ENCODE data around the gene SEC16A.

Gene SEC16A, protein sequence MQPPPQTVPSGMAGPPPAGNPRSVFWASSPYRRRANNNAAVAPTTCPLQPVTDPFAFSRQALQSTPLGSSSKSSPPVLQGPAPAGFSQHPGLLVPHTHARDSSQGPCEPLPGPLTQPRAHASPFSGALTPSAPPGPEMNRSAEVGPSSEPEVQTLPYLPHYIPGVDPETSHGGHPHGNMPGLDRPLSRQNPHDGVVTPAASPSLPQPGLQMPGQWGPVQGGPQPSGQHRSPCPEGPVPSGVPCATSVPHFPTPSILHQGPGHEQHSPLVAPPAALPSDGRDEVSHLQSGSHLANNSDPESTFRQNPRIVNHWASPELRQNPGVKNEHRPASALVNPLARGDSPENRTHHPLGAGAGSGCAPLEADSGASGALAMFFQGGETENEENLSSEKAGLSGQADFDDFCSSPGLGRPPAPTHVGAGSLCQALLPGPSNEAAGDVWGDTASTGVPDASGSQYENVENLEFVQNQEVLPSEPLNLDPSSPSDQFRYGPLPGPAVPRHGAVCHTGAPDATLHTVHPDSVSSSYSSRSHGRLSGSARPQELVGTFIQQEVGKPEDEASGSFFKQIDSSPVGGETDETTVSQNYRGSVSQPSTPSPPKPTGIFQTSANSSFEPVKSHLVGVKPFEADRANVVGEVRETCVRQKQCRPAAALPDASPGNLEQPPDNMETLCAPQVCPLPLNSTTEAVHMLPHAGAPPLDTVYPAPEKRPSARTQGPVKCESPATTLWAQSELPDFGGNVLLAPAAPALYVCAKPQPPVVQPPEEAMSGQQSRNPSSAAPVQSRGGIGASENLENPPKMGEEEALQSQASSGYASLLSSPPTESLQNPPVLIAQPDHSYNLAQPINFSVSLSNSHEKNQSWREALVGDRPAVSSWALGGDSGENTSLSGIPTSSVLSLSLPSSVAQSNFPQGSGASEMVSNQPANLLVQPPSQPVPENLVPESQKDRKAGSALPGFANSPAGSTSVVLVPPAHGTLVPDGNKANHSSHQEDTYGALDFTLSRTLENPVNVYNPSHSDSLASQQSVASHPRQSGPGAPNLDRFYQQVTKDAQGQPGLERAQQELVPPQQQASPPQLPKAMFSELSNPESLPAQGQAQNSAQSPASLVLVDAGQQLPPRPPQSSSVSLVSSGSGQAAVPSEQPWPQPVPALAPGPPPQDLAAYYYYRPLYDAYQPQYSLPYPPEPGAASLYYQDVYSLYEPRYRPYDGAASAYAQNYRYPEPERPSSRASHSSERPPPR (N-terminal part only)

DNA sequence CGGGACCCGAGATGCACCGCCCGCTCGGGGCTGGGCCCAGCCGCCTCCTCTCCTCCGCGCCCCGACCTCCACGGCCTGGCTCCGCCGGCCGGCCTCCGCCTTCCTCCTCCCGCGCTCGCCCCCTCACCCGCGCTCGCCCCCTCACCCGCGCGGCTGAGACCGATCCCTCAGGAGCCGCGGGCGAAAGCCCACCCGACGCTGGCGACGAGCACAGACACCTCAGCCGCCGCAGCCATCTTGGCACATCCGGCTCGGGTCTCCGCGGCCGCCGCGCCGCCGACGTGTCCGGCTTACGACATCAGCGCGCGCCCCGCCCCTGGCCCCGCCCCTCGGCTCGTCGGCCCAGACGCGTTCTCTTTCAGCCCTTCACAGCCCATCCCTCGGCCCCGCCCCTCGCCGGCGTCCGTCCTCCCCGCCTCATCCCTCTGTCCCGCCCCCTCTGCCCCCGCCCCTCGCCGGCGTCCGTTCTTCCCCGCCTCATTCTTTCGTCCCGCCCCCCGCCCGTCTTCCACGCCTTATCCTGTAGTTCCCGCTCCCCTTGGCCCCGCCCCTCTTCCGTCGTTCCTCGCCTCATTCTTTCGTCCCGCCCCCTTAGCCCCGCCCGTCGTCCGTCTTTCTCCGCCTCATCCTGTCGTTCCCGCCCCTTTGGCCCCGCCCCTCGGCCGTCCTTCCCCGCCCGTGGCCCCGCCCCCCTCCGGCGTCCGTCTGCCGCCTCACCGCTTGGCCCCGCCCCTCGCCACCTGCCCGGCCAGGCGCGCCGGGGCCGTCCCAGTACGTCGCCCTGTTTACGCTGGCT, at the start of gene SEC16A:
Gene SEC16A, minus strand, starts transcription at position 248 of the 796 bp plus-strand sequence. CDS start 5,425 bp downstream, outside the sequence.
- H3K27me3 ChIP-seq (ENCODE audit: control insufficient read depth, insufficient read depth, low read length), result no peaks in the 10 kb centered on the region
- H3K9me3 ChIP-seq (ENCODE audit: control insufficient read depth, insufficient read depth, low read length), result no peaks in the 10 kb centered on the region
- H3K4me3 ChIP-seq (ENCODE audit: low read depth, low read length), result peak within 1 kb of the TSS; percentile 82
- peaks cover 5% of the 10 kb centered on the region for H3K4me1 ChIP-seq (ENCODE audit: control insufficient read depth, insufficient read depth, low read length)
- H3K9ac ChIP-seq (ENCODE audit: low read depth, low read length), result peak within 1 kb of the TSS; percentile 84
- H3K36me3 ChIP-seq (ENCODE audit: control insufficient read depth, insufficient read depth, low read length), result peaks cover 2% of the 10 kb centered on the region

DNA sequence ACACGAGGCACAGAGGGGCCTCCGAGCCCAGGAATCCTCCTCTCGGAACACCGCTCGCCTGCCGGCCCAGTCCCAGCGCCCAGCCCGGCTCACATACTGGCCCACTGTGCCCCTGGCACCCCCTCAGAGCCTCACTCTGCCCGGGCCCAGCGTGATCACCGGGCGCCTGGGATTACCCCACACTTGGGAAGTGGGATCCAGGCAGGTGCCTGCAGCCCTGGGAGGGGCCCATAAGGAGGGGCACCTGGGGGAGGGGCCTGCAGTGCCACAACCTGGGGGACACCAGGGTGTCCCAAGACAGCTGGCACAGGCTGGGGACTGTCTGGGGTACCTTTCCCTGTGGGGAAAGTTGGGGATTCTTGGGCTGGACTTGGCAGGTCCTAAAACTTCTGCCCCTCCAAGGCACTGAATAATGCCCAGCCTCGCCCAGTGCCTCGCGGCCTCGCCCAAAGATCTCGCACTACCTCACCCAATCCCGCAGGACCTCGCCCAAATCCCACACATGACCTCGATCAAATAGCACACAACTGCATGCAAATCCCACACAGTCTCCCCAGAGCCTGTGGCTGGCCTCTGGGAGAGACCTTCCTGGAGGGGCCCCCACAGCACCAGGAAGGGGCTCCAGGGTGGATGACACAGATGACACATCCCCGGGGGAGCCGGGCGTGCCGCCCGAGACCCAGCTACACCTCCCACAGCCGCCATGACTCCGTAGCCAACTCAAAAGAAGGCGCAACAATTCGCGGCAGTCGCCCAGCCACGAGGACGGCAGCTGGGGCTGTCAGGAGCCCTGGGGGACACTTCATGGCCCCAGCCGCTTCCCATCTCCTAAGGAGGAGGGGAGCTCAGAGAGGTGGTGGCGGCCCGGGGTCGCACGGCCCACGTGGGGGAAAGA, 49.3 kb upstream of the SEC16A start:
- H3K9ac ChIP-seq (ENCODE audit: low read depth, low read length), result no peak overlapping the region
- peaks cover 4% of the 10 kb centered on the region for H3K36me3 ChIP-seq (ENCODE audit: control insufficient read depth, insufficient read depth, low read length)
- H3K9me3 ChIP-seq (ENCODE audit: control insufficient read depth, insufficient read depth, low read length), result no peaks in the 10 kb centered on the region
- no peaks in the 10 kb centered on the region for H3K27me3 ChIP-seq (ENCODE audit: control insufficient read depth, insufficient read depth, low read length)
- H3K4me1 ChIP-seq (ENCODE audit: control insufficient read depth, insufficient read depth, low read length), result no peaks in the 10 kb centered on the region
- H3K4me3 ChIP-seq (ENCODE audit: low read depth, low read length), result no peak overlapping the region

DNA sequence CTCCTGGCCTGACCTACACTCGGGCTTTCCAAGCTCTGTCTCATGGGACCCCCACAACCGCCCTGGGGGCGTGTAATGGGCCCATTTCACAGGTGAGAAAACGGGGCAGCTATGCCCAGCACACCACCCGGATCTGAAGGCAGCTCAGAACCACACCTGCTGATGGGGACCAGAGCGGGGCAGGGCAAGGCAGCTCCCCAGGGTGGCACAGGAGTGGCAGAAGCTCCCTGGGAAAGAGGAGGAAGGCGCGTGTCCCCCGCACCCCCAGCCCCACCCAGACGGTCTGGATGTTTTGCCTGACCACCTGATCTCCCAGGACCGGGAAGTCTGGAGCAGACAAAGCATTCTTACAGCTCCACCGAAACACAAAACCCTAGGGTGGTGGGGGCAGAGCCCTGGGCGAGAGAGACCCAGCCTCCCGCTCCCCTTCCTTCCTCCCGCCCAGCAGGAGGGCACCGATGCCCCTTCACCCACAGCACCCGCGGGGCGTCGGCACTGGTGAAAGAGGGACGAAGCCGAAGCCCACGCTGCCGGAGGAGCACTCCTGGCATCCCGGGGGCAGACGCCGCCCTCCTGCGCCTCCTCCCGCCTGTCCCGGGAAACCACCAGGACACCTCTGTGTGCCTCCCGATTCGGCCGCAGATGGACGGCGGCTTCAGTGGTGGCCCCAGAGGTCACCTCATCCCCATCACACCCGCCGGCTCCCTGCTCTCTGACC, 48.5 kb upstream of the SEC16A start:
- H3K4me3 ChIP-seq (ENCODE audit: low read depth, low read length), result no peak overlapping the region
- H3K27me3 ChIP-seq (ENCODE audit: control insufficient read depth, insufficient read depth, low read length), result no peaks in the 10 kb centered on the region
- no peaks in the 10 kb centered on the region for H3K4me1 ChIP-seq (ENCODE audit: control insufficient read depth, insufficient read depth, low read length)
- H3K9me3 ChIP-seq (ENCODE audit: control insufficient read depth, insufficient read depth, low read length), result no peaks in the 10 kb centered on the region
- H3K36me3 ChIP-seq (ENCODE audit: control insufficient read depth, insufficient read depth, low read length), result peaks cover 4% of the 10 kb centered on the region
- H3K9ac ChIP-seq (ENCODE audit: low read depth, low read length), result no peak overlapping the region

DNA sequence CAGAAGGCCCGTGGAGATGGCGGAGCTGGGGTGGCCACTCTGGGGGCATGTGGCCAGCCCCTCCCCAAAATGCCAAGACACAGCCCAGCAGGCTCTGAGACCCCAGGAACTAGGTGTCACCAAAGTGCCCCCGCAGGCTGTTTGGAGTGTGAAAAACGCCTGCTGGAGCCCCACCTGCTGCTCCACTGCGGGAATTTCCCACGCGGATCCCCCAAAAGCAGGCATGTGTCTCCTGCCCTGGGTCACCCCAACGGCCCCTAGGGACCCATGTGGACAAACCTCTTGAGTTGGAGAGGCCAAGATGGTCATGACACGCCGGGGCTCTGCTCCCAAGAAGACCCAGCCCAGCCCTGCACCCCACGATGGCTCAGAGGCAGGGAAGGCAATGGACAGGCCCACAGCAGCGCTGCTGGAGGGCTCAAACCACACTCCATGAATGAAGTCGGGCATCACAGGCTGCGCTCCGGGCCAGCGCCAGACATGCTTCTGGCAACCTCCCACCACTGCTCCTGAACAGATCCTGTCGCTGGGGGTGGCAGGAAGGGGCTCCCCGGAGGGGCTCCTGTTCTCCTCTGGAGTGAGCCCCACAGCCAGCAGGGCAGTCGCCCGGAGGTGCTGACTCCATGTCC, 47.7 kb upstream of the SEC16A start:
- H3K36me3 ChIP-seq (ENCODE audit: control insufficient read depth, insufficient read depth, low read length), result peaks cover 4% of the 10 kb centered on the region
- no peak overlapping the region for H3K9ac ChIP-seq (ENCODE audit: low read depth, low read length)
- H3K9me3 ChIP-seq (ENCODE audit: control insufficient read depth, insufficient read depth, low read length), result no peaks in the 10 kb centered on the region
- no peaks in the 10 kb centered on the region for H3K27me3 ChIP-seq (ENCODE audit: control insufficient read depth, insufficient read depth, low read length)
- no peak overlapping the region for H3K4me3 ChIP-seq (ENCODE audit: low read depth, low read length)
- no peaks in the 10 kb centered on the region for H3K4me1 ChIP-seq (ENCODE audit: control insufficient read depth, insufficient read depth, low read length)

DNA sequence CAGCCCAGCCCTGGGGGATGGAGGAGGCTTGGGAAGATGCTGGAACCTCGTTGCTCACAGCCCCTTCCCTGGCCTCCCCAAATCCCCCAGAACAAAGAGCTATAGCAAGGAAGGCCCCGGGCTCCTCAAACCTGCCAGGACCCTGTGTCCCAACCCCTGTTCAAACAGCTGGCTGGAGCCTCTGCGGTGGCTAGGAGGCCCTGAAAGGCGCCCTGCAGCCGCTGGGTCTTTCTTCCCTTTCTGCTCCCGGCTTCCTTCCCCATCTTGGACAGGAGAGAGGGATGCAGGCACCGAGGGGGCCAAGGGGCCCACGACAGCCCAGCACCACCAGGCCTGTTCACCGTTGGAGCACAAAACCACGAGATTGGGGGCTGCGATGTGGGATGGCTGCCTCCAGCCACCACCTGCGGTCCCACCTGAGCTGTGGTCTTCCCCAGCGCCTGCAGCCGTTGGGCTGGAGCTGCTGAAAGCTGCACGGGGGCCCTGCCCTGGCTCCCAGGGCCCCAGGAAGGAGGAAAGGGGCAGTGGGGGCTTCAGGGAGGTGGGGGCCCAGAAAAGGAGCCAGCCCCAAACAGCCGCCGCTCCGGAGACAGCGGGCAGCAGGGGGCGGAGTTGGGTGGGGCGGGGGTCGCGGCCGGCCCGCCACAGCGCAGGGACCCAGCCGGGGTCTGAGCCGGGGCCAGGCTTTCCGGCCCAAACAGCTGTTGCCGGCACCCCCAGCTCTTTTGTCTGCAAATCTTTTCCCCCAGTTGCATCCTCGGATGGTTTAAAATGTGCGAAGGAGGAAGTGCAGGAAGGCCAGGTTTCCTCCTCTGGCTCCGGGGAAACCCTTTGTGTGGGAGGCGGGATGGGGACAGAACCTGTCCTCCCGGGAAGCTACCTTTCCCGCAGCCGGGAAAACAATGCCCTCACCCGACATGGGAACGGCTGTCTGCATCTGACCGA, 46.9 kb upstream of the SEC16A start:
- no peaks in the 10 kb centered on the region for H3K9me3 ChIP-seq (ENCODE audit: control insufficient read depth, insufficient read depth, low read length)
- no peaks in the 10 kb centered on the region for H3K27me3 ChIP-seq (ENCODE audit: control insufficient read depth, insufficient read depth, low read length)
- no peak overlapping the region for H3K9ac ChIP-seq (ENCODE audit: low read depth, low read length)
- H3K4me1 ChIP-seq (ENCODE audit: control insufficient read depth, insufficient read depth, low read length), result no peaks in the 10 kb centered on the region
- H3K36me3 ChIP-seq (ENCODE audit: control insufficient read depth, insufficient read depth, low read length), result peaks cover 4% of the 10 kb centered on the region
- H3K4me3 ChIP-seq (ENCODE audit: low read depth, low read length), result no peak overlapping the region

DNA sequence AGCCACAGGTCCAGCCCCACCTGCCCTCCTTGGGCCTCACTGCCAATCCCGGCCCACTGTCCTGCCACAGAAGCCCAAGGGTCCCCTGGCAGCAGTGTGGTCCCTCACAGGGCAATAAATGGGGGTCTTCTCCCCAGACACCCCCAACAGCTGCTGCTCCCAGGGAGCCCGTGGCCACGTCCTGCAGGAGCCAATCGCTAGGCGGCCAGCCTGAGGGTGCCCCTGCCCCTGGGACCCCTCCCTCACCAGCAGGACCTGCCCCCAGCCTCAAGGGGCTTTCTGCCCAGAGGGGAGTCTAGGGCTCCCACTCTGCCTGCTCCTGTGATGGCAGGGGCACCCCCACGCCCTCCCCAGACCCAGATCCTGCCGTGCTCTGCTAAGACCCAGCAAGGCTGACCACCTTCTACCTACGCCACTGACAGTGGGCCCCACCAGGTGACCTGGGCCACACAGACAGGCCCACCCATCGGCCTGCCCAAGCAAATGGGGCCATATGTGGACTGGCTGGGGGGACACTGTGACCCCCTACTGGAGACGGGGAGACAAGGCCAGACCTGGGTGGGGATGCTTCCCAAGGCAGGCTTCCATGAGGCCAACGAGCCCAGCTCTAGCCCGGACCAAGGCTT, 46.0 kb upstream of the SEC16A start:
- H3K27me3 ChIP-seq (ENCODE audit: control insufficient read depth, insufficient read depth, low read length), result no peaks in the 10 kb centered on the region
- H3K4me3 ChIP-seq (ENCODE audit: low read depth, low read length), result no peak overlapping the region
- H3K4me1 ChIP-seq (ENCODE audit: control insufficient read depth, insufficient read depth, low read length), result no peaks in the 10 kb centered on the region
- no peaks in the 10 kb centered on the region for H3K9me3 ChIP-seq (ENCODE audit: control insufficient read depth, insufficient read depth, low read length)
- no peaks in the 10 kb centered on the region for H3K36me3 ChIP-seq (ENCODE audit: control insufficient read depth, insufficient read depth, low read length)
- H3K9ac ChIP-seq (ENCODE audit: low read depth, low read length), result no peak overlapping the region

DNA sequence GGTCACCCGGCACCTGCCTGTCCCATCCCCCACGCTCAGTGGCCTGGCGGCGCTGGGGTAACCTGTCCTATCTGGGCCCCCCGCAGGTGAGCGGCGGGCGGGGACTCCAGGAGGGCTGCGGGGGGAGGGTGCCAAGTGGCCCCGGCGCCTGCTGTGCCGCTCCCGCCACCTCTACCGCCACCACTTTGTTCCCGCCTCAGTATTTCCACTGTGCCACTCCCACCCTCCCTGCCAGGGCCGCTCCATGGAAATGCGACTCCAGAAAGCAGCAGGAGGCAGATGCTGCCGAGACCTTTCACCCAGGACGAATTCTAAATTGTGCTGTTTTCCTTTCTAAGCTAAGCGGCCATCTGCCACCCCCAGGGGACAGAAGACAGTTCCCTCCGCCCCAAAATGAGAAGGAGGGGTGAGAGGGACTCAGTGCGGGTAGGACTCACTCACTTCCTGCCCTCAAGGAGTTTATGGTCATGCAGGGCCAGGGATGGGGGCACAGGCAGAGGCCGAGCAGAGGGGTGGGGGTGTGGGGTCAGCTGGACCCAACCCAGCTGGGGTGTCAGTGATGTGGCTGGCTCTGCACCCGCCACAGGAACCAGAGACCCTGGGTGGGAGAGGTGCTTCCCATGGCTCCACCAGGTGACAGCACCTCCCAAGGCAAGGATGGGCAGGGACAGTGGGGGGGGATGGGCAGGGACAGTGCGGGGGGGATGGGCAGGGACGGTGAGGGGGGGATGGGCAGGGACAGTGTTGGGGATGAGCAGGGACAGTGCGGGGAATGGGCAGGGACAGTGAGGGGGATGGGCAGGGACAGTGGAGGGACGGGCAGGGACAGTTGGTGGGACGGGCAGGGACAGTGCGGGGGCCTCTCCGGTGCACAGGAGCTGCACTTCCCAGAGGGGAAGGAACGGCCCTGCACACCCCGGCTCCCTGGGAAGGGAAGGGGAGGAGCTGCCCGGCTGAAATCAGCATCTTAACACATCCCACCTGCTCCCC, 45.2 kb upstream of the SEC16A start:
- Histone ChIP-seq H3K9ac (ENCODE audit: low read depth, low read length) (no peak overlapping the region), H3K4me1 (ENCODE audit: control insufficient read depth, insufficient read depth, low read length) (no peaks in the 10 kb centered on the region)

DNA sequence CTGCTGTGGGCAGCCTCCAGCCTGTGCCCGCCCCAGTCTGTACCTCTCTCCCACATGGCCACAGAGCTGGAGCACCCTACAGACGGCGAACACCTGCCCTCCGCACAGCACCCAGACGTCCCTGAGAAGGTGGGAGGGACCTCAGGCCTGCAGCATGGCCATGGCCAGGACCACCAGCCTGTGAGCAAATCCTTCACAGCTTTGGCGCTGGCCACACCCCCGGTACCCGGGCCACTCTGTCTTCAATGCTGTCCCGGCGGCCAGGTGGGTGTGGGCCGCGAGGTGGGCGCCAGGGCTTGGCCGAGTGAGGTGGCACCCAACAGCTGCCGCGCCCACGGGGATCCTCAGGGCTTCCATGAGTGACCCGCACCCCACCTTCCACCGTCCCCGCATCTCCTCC, 44.3 kb upstream of the SEC16A start:
- H3K36me3 ChIP-seq (ENCODE audit: control insufficient read depth, insufficient read depth, low read length), result peaks cover 13% of the 10 kb centered on the region
- no peaks in the 10 kb centered on the region for H3K27me3 ChIP-seq (ENCODE audit: control insufficient read depth, insufficient read depth, low read length)
- H3K4me3 ChIP-seq (ENCODE audit: low read depth, low read length), result no peak overlapping the region
- no peaks in the 10 kb centered on the region for H3K4me1 ChIP-seq (ENCODE audit: control insufficient read depth, insufficient read depth, low read length)
- H3K9ac ChIP-seq (ENCODE audit: low read depth, low read length), result no peak overlapping the region
- H3K9me3 ChIP-seq (ENCODE audit: control insufficient read depth, insufficient read depth, low read length), result no peaks in the 10 kb centered on the region

More for the DNA sequence above, 45.2 kb upstream of the SEC16A start:
- Histone ChIP-seq H3K27me3 (ENCODE audit: control insufficient read depth, insufficient read depth, low read length) (no peaks in the 10 kb centered on the region), H3K9me3 (ENCODE audit: control insufficient read depth, insufficient read depth, low read length) (no peaks in the 10 kb centered on the region), H3K36me3 (ENCODE audit: control insufficient read depth, insufficient read depth, low read length) (peaks cover 7% of the 10 kb centered on the region), H3K4me3 (ENCODE audit: low read depth, low read length) (no peak overlapping the region)
